GM12878 (cell line): ENCODE data around the gene DUS2. TPM values are rescaled to one million over a fixed set of nuclear protein-coding genes. Genes with fewer than 3 reads are reported as not detected.

Source experiments
- CTCF ChIP-seq, 3 experiments: IDR thresholded peaks in 2 of 3; conservative IDR thresholded peaks in 1 of 3; 2 replicates each; pipeline ENCODE4 v1.5.1; 2011; ENCODE audit warnings: low read depth in 3 of 3, low read length in 3 of 3, mild to moderate bottlenecking in 3 of 3, control low read depth in 2 of 3, moderate library complexity in 2 of 3, inconsistent platforms in 1 of 3, mixed read lengths in 1 of 3; ENCODE audit not compliant: control insufficient read depth in 2 of 3, insufficient read depth in 1 of 3; ENCODE audit errors: extremely low read depth in 1 of 3
- ETV6 ChIP-seq, 2 experiments: fragments of 450-650 bp in 1 of 2; IDR thresholded peaks in 1 of 2; conservative IDR thresholded peaks in 1 of 2; 2 replicates each; pipeline ENCODE4 v1.6.1; 2014; ENCODE audit warnings: antibody characterized with exemption in 1 of 2, borderline replicate concordance in 1 of 2, low read depth in 1 of 2, mild to moderate bottlenecking in 1 of 2, moderate library complexity in 1 of 2
- FOXM1 ChIP-seq: IDR thresholded peaks from 2 replicates; pipeline ENCODE4 v1.6.1; 2012; ENCODE audit warnings: low read depth, mild to moderate bottlenecking, inconsistent platforms, low read length, moderate library complexity
- IKZF1 ChIP-seq: fragments of 450-650 bp; conservative IDR thresholded peaks from 2 replicates; pipeline ENCODE4 v1.6.1; 2017; ENCODE audit warnings: antibody characterized with exemption, mild to moderate bottlenecking
- JUNB ChIP-seq: IDR thresholded peaks from 2 replicates; pipeline ENCODE4 v1.6.1; 2016; ENCODE audit warnings: antibody characterized with exemption, mild to moderate bottlenecking
- KLF5 ChIP-seq: fragments of 450-650 bp; IDR thresholded peaks from 2 replicates; pipeline ENCODE4 v1.6.1; 2014; ENCODE audit warnings: mild to moderate bottlenecking; ENCODE audit not compliant: partially characterized antibody
- PAX5 ChIP-seq: IDR thresholded peaks from 2 replicates; pipeline ENCODE4 v1.6.1; 2011; ENCODE audit warnings: low read depth, low read length, borderline replicate concordance
- RAD21 ChIP-seq: IDR thresholded peaks from 2 replicates; pipeline ENCODE4 v1.6.1; 2011; ENCODE audit warnings: mild to moderate bottlenecking, low read depth, low read length, moderate library complexity; ENCODE audit not compliant: insufficient read depth
- RBBP5 ChIP-seq: fragments of 200-600 bp; sonication (generic); conservative IDR thresholded peaks from 2 replicates; pipeline ENCODE4 v1.6.1; 2016
- RUNX3 ChIP-seq: IDR thresholded peaks from 2 replicates; pipeline ENCODE4 v1.6.1; 2012; ENCODE audit warnings: low read length, inconsistent platforms
- SMARCA5 ChIP-seq: fragments of 450-650 bp; IDR thresholded peaks from 2 replicates; pipeline ENCODE4 v1.6.1; 2017; ENCODE audit warnings: mild to moderate bottlenecking
- STAT1 ChIP-seq: fragments of 450-650 bp; conservative IDR thresholded peaks from 2 replicates; pipeline ENCODE4 v1.6.1; 2014; ENCODE audit warnings: antibody characterized with exemption, mild to moderate bottlenecking
- TCF3 ChIP-seq: IDR thresholded peaks from 2 replicates; pipeline ENCODE4 v1.6.1; 2012; ENCODE audit warnings: low read depth, mild to moderate bottlenecking, low read length, borderline replicate concordance; ENCODE audit not compliant: insufficient read depth
- WRNIP1 ChIP-seq: IDR thresholded peaks from 2 replicates; pipeline ENCODE4 v1.6.1; 2011; ENCODE audit warnings: low read depth, low read length, improper control_type of control experiment, borderline replicate concordance
- ZBTB33 ChIP-seq: fragments of 450-650 bp; IDR thresholded peaks from 2 replicates; pipeline ENCODE4 v1.6.1; 2017; ENCODE audit warnings: mild to moderate bottlenecking
- ZNF384 ChIP-seq: IDR thresholded peaks from 2 replicates; pipeline ENCODE4 v1.6.1; 2012; ENCODE audit warnings: low read depth, mild to moderate bottlenecking, low read length, improper control_type of control experiment, borderline replicate concordance
- polyA plus RNA-seq, 11 experiments: library from polyadenylated mRNA; depleted of rRNA in 4 of 11; unstranded in 6 of 11; stranded (reverse) in 5 of 11; fragments of >200 nt; fragmentation: Nextera tagmentation in 4 of 11; fragmentation: Illumina TruSeq in 1 of 11; extraction: Ambion mirVana in 4 of 11; extraction: Trizol in 1 of 11; gene quantifications; 1 replicate in 1 of 11; 2 replicates in 10 of 11; pipeline versions ENCODE4 v1.2.1 to v1.2.3, GENCODE V29; 2011 to 2016; ENCODE audit warnings: inconsistent platforms in 2 of 11, missing spikeins in 2 of 11, low read depth in 1 of 11
- total RNA-seq, 4 experiments: library from RNA; depleted of rRNA in 3 of 4; stranded (reverse); fragments of >200 nt in 3 of 4; fragmentation: Illumina TruSeq in 1 of 4; extraction: Trizol in 1 of 4; gene quantifications; 2 replicates each; pipeline versions ENCODE4 v1.2.1 to v1.2.3, GENCODE V29; 2013 to 2021

Gene DUS2
- total and polyA plus RNA-seq, 10 of the 15 experiments (the other 5 are each of a cell fraction or from before 2014, with no cell fraction given), result 4.8 to 32.3 (median 25.5) TPM

GRCh38 chr16:68070806-68071517, 47.9 kb downstream of the DUS2 start (continued):
- TF ChIP-seq ETV6 (conservative IDR thresholded peaks at IDR 0.05 in 1 of 2, IDR thresholded peaks at IDR 0.05 in 1 of 2; ENCODE audit: borderline replicate concordance in 1 of 2, low read depth in 1 of 2) (peak in 1 of 2 experiments; percentile 29; a peak in 1 of 4 replicates), KLF5 (no peak), RUNX3 (peak; percentile 55; the same call in 1 of the 2 replicates), SMARCA5 (peak; percentile 13; the same call in 1 of the 2 replicates), FOXM1 (peak; percentile 32; the same call in 1 of the 2 replicates), TCF3 (no peak), IKZF1 (0 out of 2 replicates have a peak, but pooled peaks have one; percentile 12), RAD21 (peak; percentile 13; the same call in 1 of the 2 replicates), PAX5 (peak; percentile 92), JUNB (no peak), WRNIP1 (no peak), CTCF (IDR thresholded peaks at IDR 0.05 in 2 of 3, conservative IDR thresholded peaks at IDR 0.05 in 1 of 3; ENCODE audit: control insufficient read depth in 2 of 3, extremely low read depth in 1 of 3, insufficient read depth in 1 of 3, low read depth in 3 of 3, low read length in 3 of 3) (0 out of 6 replicates have a peak, but pooled peaks of 2 of the 3 experiments have one; percentile 4 to 8), ZNF384 (no peak), RBBP5 (no peak), ZBTB33 (no peak), STAT1 (no peak)
